ENCODE results near the gene SERPINA1. TPM values are rescaled to one million over a fixed set of nuclear protein-coding genes. Genes with fewer than 3 reads are reported as not detected.
"Not testable (repeated sequence)": the region's sequence is repeated elsewhere in the genome, so short reads cannot be mapped to it uniquely, and the experiment has no call there.

SERPINA1 gene
- 0.07 TPM in 1 of 2 replicates, not detected in the other for total RNA-seq (2014; rRNA removed; shearing (Covaris generic))
- polyA plus RNA-seq (2014; cell fraction: nucleus; rRNA removed) = not detected in 2 replicates

- no peak for DNase-seq (ENCODE audit: extremely low read depth, low read depth)
Observed at GRCh38 chr14:94388384-94389103, at the start of gene SERPINA1. SERPINA1 (minus strand) TSS chr14:94388602; CDS start chr14:94383237, 5,365 bp downstream.

- no peak for DNase-seq (ENCODE audit: extremely low read depth, low read depth)
Observed at GRCh38 chr14:94428610-94429009, 40.2 kb upstream of the SERPINA1 start.

- no peak for DNase-seq (ENCODE audit: extremely low read depth, low read depth)
Observed at GRCh38 chr14:94427016-94427613, 38.7 kb upstream of the SERPINA1 start.

DNA sequence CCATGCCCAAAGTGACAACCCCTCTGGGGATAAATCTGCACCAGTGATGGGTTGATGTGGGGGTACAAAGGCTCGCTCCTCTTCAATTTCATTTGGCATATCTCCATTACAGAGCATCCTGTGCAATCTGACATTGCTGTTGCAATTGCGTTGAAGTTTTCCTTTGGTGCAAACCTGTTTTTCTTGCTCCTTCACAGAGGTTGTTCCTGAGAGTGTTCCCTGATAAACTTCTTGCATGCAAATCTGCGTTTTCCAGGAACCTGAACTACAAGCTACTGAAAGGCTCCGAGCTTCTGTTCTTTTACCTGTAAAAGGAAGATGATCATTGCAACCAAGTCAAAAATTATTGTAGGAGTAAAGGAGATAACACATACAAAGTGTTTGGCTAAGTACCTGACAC, 38.1 kb upstream of the SERPINA1 start:
- DNase-seq (ENCODE audit: extremely low read depth, low read depth) = no peak

DNA sequence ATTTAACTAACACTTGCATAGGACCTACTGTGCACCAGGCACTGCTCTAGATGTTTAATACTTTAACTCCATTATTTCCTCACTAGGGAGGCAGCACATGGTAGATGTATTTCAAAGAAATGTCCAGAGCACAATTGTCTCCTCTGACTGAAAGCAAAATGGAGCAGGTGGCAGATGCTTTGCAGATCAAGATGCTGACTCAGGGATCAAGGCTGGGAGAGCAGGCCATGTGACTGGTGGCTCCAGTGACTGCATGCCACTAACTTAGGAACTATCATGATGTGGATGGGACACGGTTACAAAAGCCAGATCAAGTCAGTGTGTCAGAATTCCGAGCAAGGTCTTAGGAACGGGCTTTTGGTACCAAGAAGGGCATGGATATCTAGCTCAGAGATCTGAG, 36.0 kb upstream of the SERPINA1 start:
- DNase-seq (ENCODE audit: extremely low read depth, low read depth) = no peak

DNA sequence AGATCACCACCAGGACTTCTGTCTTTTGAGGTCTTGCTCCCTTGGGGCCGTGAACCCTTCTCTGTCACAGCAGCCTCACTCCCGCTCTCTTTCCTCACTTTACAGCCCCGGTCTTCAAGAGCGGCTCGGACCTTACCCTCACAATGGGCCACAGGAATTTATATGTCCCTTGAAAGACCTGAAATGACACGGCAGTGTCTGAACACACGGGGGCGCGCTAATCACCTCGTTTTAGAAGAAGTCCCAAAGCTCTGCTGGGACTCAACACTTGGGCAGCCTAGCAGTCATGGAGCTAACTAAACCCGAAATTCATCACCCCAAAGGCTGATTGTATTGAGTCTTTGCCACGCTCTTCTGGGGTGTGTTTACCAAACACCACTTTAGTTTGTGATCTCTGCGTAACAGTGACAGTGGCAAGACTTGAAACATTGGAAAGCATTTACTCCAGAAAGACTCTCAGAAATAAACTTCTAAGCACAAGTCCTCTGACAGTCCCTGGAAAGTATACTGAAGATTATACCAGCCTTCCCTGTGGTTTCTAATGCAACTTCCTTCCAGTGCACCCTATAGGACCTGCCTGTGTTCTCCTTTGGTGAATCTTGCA, 35.2 kb upstream of the SERPINA1 start:
- DNase-seq (ENCODE audit: extremely low read depth, low read depth) = peak; percentile 50

GRCh38 chr14:94421316-94421715, 32.9 kb upstream of the SERPINA1 start:
- DNase-seq (ENCODE audit: extremely low read depth, low read depth) = no peak

- DNase-seq (ENCODE audit: extremely low read depth, low read depth) = not testable (repeated sequence)
Observed at GRCh38 chr14:94417497-94418205, 29.2 kb upstream of the SERPINA1 start.

GRCh38 chr14:94412671-94413638, 24.6 kb upstream of the SERPINA1 start:
- DNase-seq (ENCODE audit: extremely low read depth, low read depth) = no peak

- no peak for DNase-seq (ENCODE audit: extremely low read depth, low read depth)
Observed at GRCh38 chr14:94411638-94412037, 23.2 kb upstream of the SERPINA1 start.

DNA sequence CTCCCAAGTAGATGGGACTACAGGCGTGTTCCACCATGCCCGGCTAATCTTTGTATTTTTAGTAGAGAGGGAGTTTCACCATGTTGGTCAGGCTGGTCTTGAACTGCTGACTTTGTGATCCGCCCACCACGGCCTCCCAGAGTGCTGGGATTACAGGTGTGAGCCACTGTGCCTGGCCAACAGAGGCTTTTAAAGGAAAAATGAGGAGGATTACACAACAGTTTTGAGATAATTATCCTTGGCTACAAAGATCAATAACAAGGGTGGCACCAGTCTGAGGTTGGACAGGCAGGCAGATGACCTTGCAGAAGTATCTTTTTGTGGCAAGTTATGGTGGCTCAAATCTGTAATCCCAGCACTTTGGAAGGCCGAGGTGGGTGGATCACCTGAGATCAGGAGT, 21.0 kb upstream of the SERPINA1 start:
- not testable (repeated sequence) for DNase-seq (ENCODE audit: extremely low read depth, low read depth)

GRCh38 chr14:94408546-94409095, 20.2 kb upstream of the SERPINA1 start:
- DNase-seq (ENCODE audit: extremely low read depth, low read depth) = no peak

DNA sequence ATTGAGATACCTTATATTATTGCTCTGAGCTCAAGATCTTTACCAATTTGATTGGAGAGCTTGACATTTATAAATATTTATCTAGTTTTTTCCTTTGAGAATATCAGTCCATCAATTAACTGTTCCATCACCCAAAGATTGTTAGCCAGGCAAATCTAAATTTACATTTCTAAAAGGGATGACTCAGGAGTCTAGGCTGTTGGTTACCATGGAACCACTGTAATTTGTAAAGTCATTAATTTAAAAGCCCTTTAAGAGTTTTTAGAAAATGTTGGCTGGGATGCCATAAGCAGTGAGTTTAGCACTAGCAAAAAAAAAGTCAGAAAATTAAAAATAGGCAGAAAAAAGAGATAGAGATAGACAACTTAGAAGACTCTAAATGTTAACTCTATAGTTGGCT, 19.5 kb upstream of the SERPINA1 start:
- DNase-seq (ENCODE audit: extremely low read depth, low read depth) = no peak

DNA sequence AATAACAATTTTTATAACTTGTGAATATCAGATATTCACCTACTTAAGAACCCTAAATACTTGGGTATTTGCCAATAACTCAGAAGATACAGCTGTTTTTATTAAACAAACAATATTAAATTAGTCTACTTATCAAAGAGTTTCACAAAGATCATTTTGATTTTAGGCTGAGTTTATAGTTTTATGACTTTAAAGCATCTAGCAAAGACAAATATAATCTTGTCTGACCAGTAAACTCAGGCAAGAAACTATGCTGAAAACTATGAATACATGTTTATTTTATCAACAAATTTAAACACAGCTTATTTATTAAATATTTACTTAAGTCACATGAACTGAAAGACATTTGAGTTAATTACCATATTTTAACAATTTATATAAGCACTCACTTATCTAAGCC, 18.5 kb upstream of the SERPINA1 start:
- no peak for DNase-seq (ENCODE audit: extremely low read depth, low read depth)

DNA sequence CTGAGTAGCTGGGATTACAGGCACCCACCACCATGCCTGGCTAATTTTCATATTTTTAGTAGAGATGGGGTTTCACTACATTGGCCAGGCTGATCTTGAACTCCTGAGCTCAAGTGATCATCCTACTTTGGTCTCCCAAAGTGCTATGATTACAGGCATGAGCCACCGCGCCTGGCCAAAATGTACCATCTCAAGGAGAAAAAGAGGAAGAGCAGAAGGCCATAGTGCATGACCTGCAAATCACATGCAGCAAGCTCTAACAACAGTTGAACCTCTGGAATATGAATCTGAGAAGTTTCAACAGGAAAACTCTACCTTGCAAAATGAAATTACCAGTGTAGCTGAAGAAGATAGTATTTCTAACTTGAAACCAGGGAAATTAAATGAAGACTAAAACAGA, 17.1 kb upstream of the SERPINA1 start:
- DNase-seq (ENCODE audit: extremely low read depth, low read depth) = no peak

GRCh38 chr14:94404561-94404960, 16.2 kb upstream of the SERPINA1 start:
- no peak for DNase-seq (ENCODE audit: extremely low read depth, low read depth)

- no peak for DNase-seq (ENCODE audit: extremely low read depth, low read depth)
Observed at GRCh38 chr14:94403312-94403932, 15.0 kb upstream of the SERPINA1 start.

DNA sequence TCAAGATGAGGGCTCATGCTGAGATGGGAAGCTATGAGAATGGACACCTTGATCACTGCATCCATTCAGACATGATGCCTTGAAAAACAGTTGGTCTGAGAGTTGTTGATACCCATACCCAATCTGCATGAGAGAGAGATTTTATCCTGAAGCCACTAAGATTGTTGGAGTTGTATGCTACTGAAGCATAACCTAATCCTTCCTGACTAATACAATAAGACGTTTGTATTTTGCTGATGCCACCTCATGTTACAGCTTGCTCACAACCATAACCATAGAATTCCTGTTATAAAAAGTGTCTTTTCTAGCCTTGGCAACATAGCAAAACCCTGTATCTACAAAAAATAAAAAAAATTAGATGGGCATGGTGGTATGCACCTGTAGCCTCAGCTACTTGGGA, 12.7 kb upstream of the SERPINA1 start:
- no peak for DNase-seq (ENCODE audit: extremely low read depth, low read depth)

DNA sequence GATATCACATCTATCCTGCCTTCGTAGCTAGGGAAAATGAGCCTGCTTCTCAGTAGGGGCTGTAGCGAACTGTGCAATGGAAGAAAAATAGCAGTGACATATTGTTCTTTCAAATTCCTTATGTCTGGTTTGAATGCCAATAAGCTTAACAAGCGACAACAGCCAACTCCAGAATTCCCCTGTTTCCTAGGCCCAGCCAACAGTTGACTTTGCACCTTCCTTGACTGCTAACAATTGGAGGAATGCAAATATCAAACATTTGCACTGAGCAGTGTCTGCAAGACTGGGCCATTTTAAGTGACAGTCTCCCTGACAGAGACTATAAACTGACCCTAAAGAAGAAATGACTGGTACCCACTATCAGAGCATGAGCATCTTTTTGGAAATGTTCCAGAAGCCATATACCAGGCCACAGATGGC, 12.0 kb upstream of the SERPINA1 start:
- no peak for DNase-seq (ENCODE audit: extremely low read depth, low read depth)

Data from NCI-H460 (cell line).